HEK293 (cell line): ENCODE measurements around the gene PTPRF.

Source experiments
- CTCF ChIA-PET: fragments of 350-600 bp; formaldehyde crosslinking; extraction: SDS; loops from one replicate; lab custom pipeline; 2021; ENCODE audit warnings: antibody characterized with exemption; lab: Yijun Ruan, JAX
- POLR2A ChIA-PET: fragments of 300-600 bp; formaldehyde crosslinking; extraction: SDS; loops from one replicate; lab custom pipeline; 2020; ENCODE audit warnings: antibody characterized with exemption, inconsistent platforms; lab: Yijun Ruan, JAX
- H3K27ac ChIP-seq: fragments of 200-500 bp; sonication (Bioruptor generic); 2 replicates; pipeline ENCODE4 v1.5.1; 2014; ENCODE audit warnings: low read depth, low read length, control low read depth, inconsistent platforms; ENCODE audit errors: extremely low read depth
- H3K36me3 ChIP-seq, 2 experiments: fragments of 200-500 bp in 1 of 2; sonication (Bioruptor generic) in 1 of 2; 1 replicate in 1 of 2; 2 replicates in 1 of 2; pipeline ENCODE4 v1.5.1; 2014 to 2017; ENCODE audit warnings: inconsistent platforms in 2 of 2, low read length in 2 of 2; ENCODE audit not compliant: control insufficient read depth in 2 of 2, insufficient read depth in 1 of 2
- H3K4me1 ChIP-seq: fragments of 200-500 bp; sonication (Bioruptor generic); 2 replicates; pipeline ENCODE4 v1.5.1; 2014; ENCODE audit warnings: mild to moderate bottlenecking, low read length, inconsistent platforms; ENCODE audit not compliant: control insufficient read depth, insufficient read depth
- H3K4me3 ChIP-seq: 2 replicates; pipeline ENCODE4 v1.5.1; 2011; ENCODE audit warnings: low read depth, mild to moderate bottlenecking, control low read depth, low read length, moderate library complexity
- H3K9me3 ChIP-seq: fragments of 200-500 bp; sonication (Bioruptor generic); 2 replicates; pipeline ENCODE4 v1.5.1; 2014; ENCODE audit warnings: low read depth, low read length, inconsistent platforms; ENCODE audit not compliant: control insufficient read depth, insufficient read depth
- BCL11A ChIP-seq: fragments of 450-650 bp; formaldehyde crosslinking; IDR thresholded peaks from 2 replicates; pipeline ENCODE4 v1.5.1; 2016; ENCODE audit warnings: low read depth, missing biosample characterization, missing genetic modification characterization
- BCL6B ChIP-seq: fragments of 450-650 bp; formaldehyde crosslinking; IDR thresholded peaks from 2 replicates; pipeline ENCODE4 v1.5.1; 2017; ENCODE audit warnings: missing biosample characterization, missing genetic modification characterization
- HOXA7 ChIP-seq: sonication (generic); formaldehyde crosslinking; IDR thresholded peaks from 2 replicates; pipeline ENCODE4 v1.8.1; 2022; ENCODE audit warnings: missing genetic modification reagents, borderline replicate concordance
- KLF16 ChIP-seq: fragments of 450-650 bp; formaldehyde crosslinking; IDR thresholded peaks from 2 replicates; pipeline ENCODE4 v1.5.1; 2017; ENCODE audit warnings: missing biosample characterization, missing genetic modification characterization
- RBAK ChIP-seq: fragments of 450-650 bp; formaldehyde crosslinking; IDR thresholded peaks from 2 replicates; pipeline ENCODE4 v1.5.1; 2016; ENCODE audit warnings: missing biosample characterization, missing genetic modification characterization
- SCRT2 ChIP-seq: fragments of 450-650 bp; formaldehyde crosslinking; IDR thresholded peaks from 2 replicates; pipeline ENCODE4 v1.5.1; 2016; ENCODE audit warnings: missing biosample characterization, missing genetic modification characterization
- ZBTB6 ChIP-seq: fragments of 450-650 bp; formaldehyde crosslinking; IDR thresholded peaks from 2 replicates; pipeline ENCODE4 v1.5.1; 2017; ENCODE audit warnings: missing biosample characterization, missing genetic modification characterization
- ZNF112 ChIP-seq: fragments of 450-650 bp; formaldehyde crosslinking; IDR thresholded peaks from 2 replicates; pipeline ENCODE4 v1.5.0; 2017; ENCODE audit warnings: missing biosample characterization, missing genetic modification characterization
- ZNF140 ChIP-seq: fragments of 450-650 bp; formaldehyde crosslinking; IDR thresholded peaks from 2 replicates; pipeline ENCODE4 v1.5.1; 2016; ENCODE audit warnings: missing biosample characterization, missing genetic modification characterization
- ZNF169 ChIP-seq: fragments of 450-650 bp; formaldehyde crosslinking; IDR thresholded peaks from 2 replicates; pipeline ENCODE4 v1.5.1; 2016; ENCODE audit warnings: missing biosample characterization, missing genetic modification characterization
- ZNF211 ChIP-seq: fragments of 450-650 bp; formaldehyde crosslinking; IDR thresholded peaks from 2 replicates; pipeline ENCODE4 v1.5.1; 2016; ENCODE audit warnings: low read depth, missing biosample characterization, missing genetic modification characterization
- ZNF266 ChIP-seq: fragments of 450-650 bp; formaldehyde crosslinking; IDR thresholded peaks from 2 replicates; pipeline ENCODE4 v1.5.1; 2016; ENCODE audit warnings: missing biosample characterization, missing genetic modification characterization, low read depth
- ZNF280C ChIP-seq: fragments of 450-650 bp; formaldehyde crosslinking; IDR thresholded peaks from 2 replicates; pipeline ENCODE4 v1.5.1; 2016; ENCODE audit warnings: missing biosample characterization, missing genetic modification characterization
- ZNF280D ChIP-seq: fragments of 450-650 bp; formaldehyde crosslinking; IDR thresholded peaks from 2 replicates; pipeline ENCODE4 v1.5.1; 2016; ENCODE audit warnings: missing biosample characterization, missing genetic modification characterization
- ZNF335 ChIP-seq: fragments of 450-650 bp; formaldehyde crosslinking; conservative IDR thresholded peaks from 2 replicates; pipeline ENCODE4 v1.5.1; 2016; ENCODE audit warnings: missing biosample characterization, missing genetic modification characterization
- ZNF394 ChIP-seq: fragments of 450-650 bp; formaldehyde crosslinking; IDR thresholded peaks from 2 replicates; pipeline ENCODE4 v1.5.1; 2016; ENCODE audit warnings: missing biosample characterization, missing genetic modification characterization, mild to moderate bottlenecking, moderate library complexity, borderline replicate concordance
- ZNF433 ChIP-seq: fragments of 450-650 bp; formaldehyde crosslinking; IDR thresholded peaks from 2 replicates; pipeline ENCODE4 v1.5.1; 2016; ENCODE audit warnings: missing biosample characterization, missing genetic modification characterization, low read depth
- ZNF501 ChIP-seq: fragments of 450-650 bp; formaldehyde crosslinking; IDR thresholded peaks from 2 replicates; pipeline ENCODE4 v1.5.1; 2016; ENCODE audit warnings: missing biosample characterization, missing genetic modification characterization
- ZNF514 ChIP-seq: fragments of 450-650 bp; formaldehyde crosslinking; IDR thresholded peaks from 2 replicates; pipeline ENCODE4 v1.5.1; 2016; ENCODE audit warnings: missing biosample characterization, missing genetic modification characterization
- ZNF521 ChIP-seq: fragments of 450-650 bp; formaldehyde crosslinking; IDR thresholded peaks from 2 replicates; pipeline ENCODE4 v1.5.1; 2017; ENCODE audit warnings: missing biosample characterization, mild to moderate bottlenecking, missing genetic modification characterization
- ZNF629 ChIP-seq: fragments of 450-650 bp; formaldehyde crosslinking; IDR thresholded peaks from 2 replicates; pipeline ENCODE4 v1.5.1; 2017; ENCODE audit warnings: missing biosample characterization, missing genetic modification characterization
- ZNF660 ChIP-seq: fragments of 450-650 bp; IDR thresholded peaks from 2 replicates; pipeline ENCODE4 v1.5.1; 2018; ENCODE audit warnings: missing biosample characterization, mild to moderate bottlenecking, missing genetic modification characterization
- ZNF704 ChIP-seq: fragments of 450-650 bp; formaldehyde crosslinking; IDR thresholded peaks from 2 replicates; pipeline ENCODE4 v1.5.1; 2016; ENCODE audit warnings: missing biosample characterization, missing genetic modification characterization
- ZNF768 ChIP-seq: fragments of 450-650 bp; formaldehyde crosslinking; IDR thresholded peaks from 2 replicates; pipeline ENCODE4 v1.5.1; 2018; ENCODE audit warnings: missing biosample characterization, mild to moderate bottlenecking, missing genetic modification characterization
- ZNF776 ChIP-seq: fragments of 450-650 bp; formaldehyde crosslinking; IDR thresholded peaks from 2 replicates; pipeline ENCODE4 v1.5.0; 2017; ENCODE audit warnings: missing biosample characterization, missing genetic modification characterization, borderline replicate concordance
- ZNF792 ChIP-seq: fragments of 450-650 bp; formaldehyde crosslinking; IDR thresholded peaks from 2 replicates; pipeline ENCODE4 v1.5.1; 2016; ENCODE audit warnings: missing biosample characterization, missing genetic modification characterization

PTPRF gene

GRCh38 chr1:43509007-43509739 lies 21.5 kb upstream of the PTPRF start:
- Histone ChIP-seq H3K4me3 (no peak overlapping the region), H3K4me1 (no peaks in the 10 kb centered on the region), H3K36me3 (no peaks in the 10 kb centered on the region), H3K9me3 (no peaks in the 10 kb centered on the region; the same call in 1 of the 2 replicates), H3K27ac (no peak overlapping the region)
- POLR2A ChIA-PET, result interaction anchor here (0.6 kb wide), 1 partner anchor 13 kb away, joined by 3 read pairs; no protein-coding TSS in a partner anchor
- CTCF ChIA-PET, result interaction anchor here (0.6 kb wide), 1 partner anchor 423 kb away, joined by 3 read pairs; no protein-coding TSS in a partner anchor
- TF ChIP-seq ZNF169 (tag by site-specific recombination), result no peak
- TF ChIP-seq ZNF335 (tag by site-specific recombination), result no peak
- TF ChIP-seq ZNF280C, result no peak
- TF ChIP-seq ZNF112 (tag by site-specific recombination), result no peak
- TF ChIP-seq ZNF629, result no peak
- TF ChIP-seq ZBTB6 (tag by site-specific recombination), result no peak
- no peak for TF ChIP-seq KLF16 (tag by site-specific recombination)
- TF ChIP-seq ZNF394, result no peak
- TF ChIP-seq BCL6B (tag by site-specific recombination), result no peak
- no peak for TF ChIP-seq ZNF660
- no peak for TF ChIP-seq HOXA7 (CRISPR knock-in tag)
- TF ChIP-seq ZNF266 (tag by site-specific recombination), result no peak
- no peak for TF ChIP-seq ZNF140 (tag by site-specific recombination)
- TF ChIP-seq RBAK (tag by site-specific recombination), result no peak
- TF ChIP-seq, all 188 proteins: peak for 0

GRCh38 chr1:43509740-43510375 lies 20.8 kb upstream of the PTPRF start:
- H3K27ac ChIP-seq, result no peak overlapping the region
- H3K9me3 ChIP-seq, result no peaks in the 10 kb centered on the region; the same call in 1 of the 2 replicates
- ChIA-PET POLR2A (no interaction called here), CTCF (interaction anchor here (0.6 kb wide), 1 partner anchor 422 kb away, joined by 3 read pairs; no protein-coding TSS in a partner anchor)
- H3K4me3 ChIP-seq, result no peak overlapping the region
- no peaks in the 10 kb centered on the region for H3K36me3 ChIP-seq
- no peaks in the 10 kb centered on the region for H3K4me1 ChIP-seq
- no peak for TF ChIP-seq ZNF521 (tag by site-specific recombination)
- TF ChIP-seq ZNF433, result no peak
- TF ChIP-seq ZNF211 (tag by site-specific recombination), result no peak
- TF ChIP-seq BCL11A (tag by site-specific recombination), result no peak
- no peak for TF ChIP-seq ZNF776 (tag by site-specific recombination)
- TF ChIP-seq ZNF335 (tag by site-specific recombination), result no peak
- no peak for TF ChIP-seq ZNF704 (tag by site-specific recombination)
- no peak for TF ChIP-seq ZNF280D (tag by site-specific recombination)
- TF ChIP-seq ZNF501 (tag by site-specific recombination), result no peak
- no peak for TF ChIP-seq ZNF768
- no peak for TF ChIP-seq ZNF792 (tag by site-specific recombination)
- no peak for TF ChIP-seq SCRT2 (tag by site-specific recombination)
- TF ChIP-seq ZNF514 (tag by site-specific recombination), result no peak
